ENCODE results near the gene SEMA7A.

Gene SEMA7A

DNA sequence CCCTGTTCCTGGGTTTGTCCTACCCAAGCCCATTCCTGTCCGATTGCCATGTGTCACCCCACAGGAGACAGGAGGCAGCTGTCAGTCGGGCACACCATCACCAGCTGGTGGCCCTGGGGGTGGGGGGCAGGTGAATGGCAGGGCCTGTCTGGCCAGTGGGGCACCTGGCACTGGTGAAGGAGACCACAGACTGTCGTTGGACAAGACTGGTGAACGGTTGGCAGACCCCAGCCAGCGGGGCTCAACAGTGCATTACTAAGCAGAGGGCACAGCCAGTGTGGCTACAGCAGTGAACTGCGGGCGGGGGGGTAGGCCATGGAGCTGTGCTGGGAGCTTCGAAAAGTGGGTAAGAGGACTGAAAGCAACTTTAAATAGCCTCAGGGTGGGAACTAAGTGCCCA is 2.1 kb downstream of the SEMA7A start:
- no peak overlapping the region for H3K9ac ChIP-seq (ENCODE audit: low read length)

DNA sequence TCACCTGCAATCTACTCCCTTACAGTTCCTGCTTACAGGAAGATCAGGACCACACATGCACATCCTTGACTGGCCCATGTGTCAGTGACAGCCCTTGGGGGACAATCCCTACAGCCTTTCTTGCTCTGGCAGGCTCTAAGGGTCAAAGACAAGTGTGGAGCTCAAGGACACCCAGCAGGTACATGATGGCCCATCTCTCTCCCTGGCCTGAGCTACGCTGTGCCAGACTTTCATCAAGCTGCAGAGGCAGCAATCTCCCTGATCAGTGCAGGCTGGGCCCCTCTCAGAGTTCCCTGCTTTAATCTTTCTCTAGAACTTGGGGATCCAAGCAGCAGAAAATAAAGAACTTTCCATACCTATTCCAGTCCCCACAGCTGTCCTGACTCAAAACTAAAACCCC is 2.6 kb downstream of the SEMA7A start:
- Histone ChIP-seq H3K79me2 (ENCODE audit: insufficient read depth, low read length) (no peaks in the 10 kb centered on the region), H3K4me2 (ENCODE audit: low read depth, low read length, poor library complexity, severe bottlenecking) (no peak overlapping the region), H3F3A (ENCODE audit: insufficient read depth) (no peaks in the 10 kb centered on the region), H4K20me1 (ENCODE audit: low read depth, low read length) (no peaks in the 10 kb centered on the region), H3K27ac (ENCODE audit: low read depth, low read length) (no peak overlapping the region), H2AFZ (ENCODE audit: low read depth, low read length, severe bottlenecking) (no peak overlapping the region), H3K9me3 (ENCODE audit: insufficient read depth, low read length) (no peaks in the 10 kb centered on the region), H3K36me3 (ENCODE audit: low read length) (no peaks in the 10 kb centered on the region), H3K9me2 (replicated peaks; ENCODE audit: insufficient read depth, low read length) (no peaks in the 10 kb centered on the region), H3K27me3 (ENCODE audit: low read length) (no peaks in the 10 kb centered on the region), H3K4me3 (ENCODE audit: insufficient read depth, low read length, poor library complexity, severe bottlenecking) (no peak overlapping the region), H3K9ac (ENCODE audit: low read length) (no peak overlapping the region)
- TF ChIP-seq, protein P1, sequence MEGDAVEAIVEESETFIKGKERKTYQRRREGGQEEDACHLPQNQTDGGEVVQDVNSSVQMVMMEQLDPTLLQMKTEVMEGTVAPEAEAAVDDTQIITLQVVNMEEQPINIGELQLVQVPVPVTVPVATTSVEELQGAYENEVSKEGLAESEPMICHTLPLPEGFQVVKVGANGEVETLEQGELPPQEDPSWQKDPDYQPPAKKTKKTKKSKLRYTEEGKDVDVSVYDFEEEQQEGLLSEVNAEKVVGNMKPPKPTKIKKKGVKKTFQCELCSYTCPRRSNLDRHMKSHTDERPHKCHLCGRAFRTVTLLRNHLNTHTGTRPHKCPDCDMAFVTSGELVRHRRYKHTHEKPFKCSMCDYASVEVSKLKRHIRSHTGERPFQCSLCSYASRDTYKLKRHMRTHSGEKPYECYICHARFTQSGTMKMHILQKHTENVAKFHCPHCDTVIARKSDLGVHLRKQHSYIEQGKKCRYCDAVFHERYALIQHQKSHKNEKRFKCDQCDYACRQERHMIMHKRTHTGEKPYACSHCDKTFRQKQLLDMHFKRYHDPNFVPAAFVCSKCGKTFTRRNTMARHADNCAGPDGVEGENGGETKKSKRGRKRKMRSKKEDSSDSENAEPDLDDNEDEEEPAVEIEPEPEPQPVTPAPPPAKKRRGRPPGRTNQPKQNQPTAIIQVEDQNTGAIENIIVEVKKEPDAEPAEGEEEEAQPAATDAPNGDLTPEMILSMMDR (IDR thresholded peaks at IDR 0.05; ENCODE audit: insufficient read depth, low read length, poor library complexity, severe bottlenecking) = no peak
- no peak for TF ChIP-seq EZH2phosphoT487 (conservative IDR thresholded peaks at IDR 0.05; ENCODE audit: low read length)

More for the DNA sequence above, 2.1 kb downstream of the SEMA7A start:
- H3K36me3 ChIP-seq (ENCODE audit: low read length) = no peaks in the 10 kb centered on the region
- H2AFZ ChIP-seq (ENCODE audit: low read depth, low read length, severe bottlenecking) = no peak overlapping the region
- no peaks in the 10 kb centered on the region for H3K9me2 ChIP-seq (replicated peaks; ENCODE audit: insufficient read depth, low read length)
- no peaks in the 10 kb centered on the region for H3F3A ChIP-seq (ENCODE audit: insufficient read depth)
- H3K9me3 ChIP-seq (ENCODE audit: insufficient read depth, low read length) = no peaks in the 10 kb centered on the region
- no peak overlapping the region for H3K27ac ChIP-seq (ENCODE audit: low read depth, low read length)
- H3K79me2 ChIP-seq (ENCODE audit: insufficient read depth, low read length) = no peaks in the 10 kb centered on the region
- H4K20me1 ChIP-seq (ENCODE audit: low read depth, low read length) = no peaks in the 10 kb centered on the region
- H3K4me2 ChIP-seq (ENCODE audit: low read depth, low read length, poor library complexity, severe bottlenecking) = no peak overlapping the region
- H3K4me3 ChIP-seq (ENCODE audit: insufficient read depth, low read length, poor library complexity, severe bottlenecking) = no peak overlapping the region
- TF ChIP-seq, protein P1 (IDR thresholded peaks at IDR 0.05; ENCODE audit: insufficient read depth, low read length, poor library complexity, severe bottlenecking) = no peak
- TF ChIP-seq EZH2phosphoT487 (conservative IDR thresholded peaks at IDR 0.05; ENCODE audit: low read length) = no peak
- no peaks in the 10 kb centered on the region for H3K27me3 ChIP-seq (ENCODE audit: low read length)

DNA sequence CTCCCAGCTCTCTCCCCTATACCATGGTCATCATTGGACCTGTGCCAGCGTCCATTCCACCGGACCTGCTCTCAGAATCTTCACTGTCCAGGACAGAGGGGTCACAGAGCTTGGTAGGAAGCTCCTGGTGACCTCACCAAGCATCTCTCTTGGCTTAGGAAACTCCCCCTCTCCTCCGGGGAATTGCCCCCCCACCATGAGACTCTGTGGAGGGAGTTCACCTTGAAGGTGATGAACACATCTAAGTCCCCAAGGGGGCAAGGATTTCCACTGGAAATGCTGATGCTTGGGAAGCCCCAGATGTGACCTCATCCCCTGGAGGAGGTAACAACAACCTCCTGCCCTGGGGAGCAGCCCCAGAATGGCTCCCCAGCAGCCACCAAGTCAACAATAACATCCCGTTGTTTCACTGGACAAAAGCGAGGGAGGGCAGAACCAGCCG is 3.2 kb downstream of the SEMA7A start:
- H3K27me3 ChIP-seq (ENCODE audit: low read length) = no peaks in the 10 kb centered on the region

More for the DNA sequence above, 3.2 kb downstream of the SEMA7A start:
- no peaks in the 10 kb centered on the region for H3K36me3 ChIP-seq (ENCODE audit: low read length)
- H3K4me3 ChIP-seq (ENCODE audit: insufficient read depth, low read length, poor library complexity, severe bottlenecking) = no peak overlapping the region
- H3K79me2 ChIP-seq (ENCODE audit: insufficient read depth, low read length) = no peaks in the 10 kb centered on the region
- no peak overlapping the region for H3K9ac ChIP-seq (ENCODE audit: low read length)
- no peak overlapping the region for H2AFZ ChIP-seq (ENCODE audit: low read depth, low read length, severe bottlenecking)
- H3K9me3 ChIP-seq (ENCODE audit: insufficient read depth, low read length) = no peaks in the 10 kb centered on the region
- no peak overlapping the region for H3K4me2 ChIP-seq (ENCODE audit: low read depth, low read length, poor library complexity, severe bottlenecking)
- H4K20me1 ChIP-seq (ENCODE audit: low read depth, low read length) = no peaks in the 10 kb centered on the region
- no peaks in the 10 kb centered on the region for H3F3A ChIP-seq (ENCODE audit: insufficient read depth)
- TF ChIP-seq, protein P1 (IDR thresholded peaks at IDR 0.05; ENCODE audit: insufficient read depth, low read length, poor library complexity, severe bottlenecking) = no peak
- TF ChIP-seq EZH2phosphoT487 (conservative IDR thresholded peaks at IDR 0.05; ENCODE audit: low read length) = no peak
- H3K27ac ChIP-seq (ENCODE audit: low read depth, low read length) = no peak overlapping the region
- no peaks in the 10 kb centered on the region for H3K9me2 ChIP-seq (replicated peaks; ENCODE audit: insufficient read depth, low read length)
